ENCODE measurements around the gene PLEKHG4. TPM values are rescaled to one million over a fixed set of nuclear protein-coding genes. Genes with fewer than 3 reads are reported as not detected.

Gene PLEKHG4
- total RNA-seq, 2 experiments from 2014 or later = 7.7 to 12.8 TPM

- CTCF ChIA-PET = interaction anchor here (0.8 to 1.0 kb wide), 2 partner anchors 44 to 122 kb away, joined by 3 to 4 read pairs; partner anchors contain the start of gene ZDHHC1
- peaks cover 3% of the 10 kb centered on the region for H3K27me3 Mint-ChIP-seq
- no peak overlapping the region for H3K4me3 Mint-ChIP-seq
These were observed 14.9 kb downstream of the PLEKHG4 start for GRCh38 chr16:67294171-67294757.

GRCh38 chr16:67294938-67295361, 15.6 kb downstream of the PLEKHG4 start:
- Mint-ChIP-seq H3K4me1 (peaks cover 13% of the 10 kb centered on the region), H3K27ac (no peak overlapping the region), H3K36me3 (no peaks in the 10 kb centered on the region), H3K9me3 (ENCODE audit: low read depth) (no peaks in the 10 kb centered on the region), H3K4me3 (no peak overlapping the region), H3K27me3 (peaks cover 3% of the 10 kb centered on the region)
- DNase-seq (no peak), ATAC-seq (no peak)
- CTCF ChIA-PET = interaction anchor here (0.8 kb wide), 1 partner anchor 44 kb away, joined by 4 read pairs; no protein-coding TSS in a partner anchor

More at GRCh38 chr16:67294171-67294757, 14.9 kb downstream of the PLEKHG4 start:
- H3K27ac Mint-ChIP-seq = peak overlapping the region; percentile 11
- no peak for ATAC-seq
- H3K36me3 Mint-ChIP-seq = no peaks in the 10 kb centered on the region
- DNase-seq = no peak
- peaks cover 19% of the 10 kb centered on the region for H3K4me1 Mint-ChIP-seq
- no peaks in the 10 kb centered on the region for H3K9me3 Mint-ChIP-seq (ENCODE audit: low read depth)

DNA sequence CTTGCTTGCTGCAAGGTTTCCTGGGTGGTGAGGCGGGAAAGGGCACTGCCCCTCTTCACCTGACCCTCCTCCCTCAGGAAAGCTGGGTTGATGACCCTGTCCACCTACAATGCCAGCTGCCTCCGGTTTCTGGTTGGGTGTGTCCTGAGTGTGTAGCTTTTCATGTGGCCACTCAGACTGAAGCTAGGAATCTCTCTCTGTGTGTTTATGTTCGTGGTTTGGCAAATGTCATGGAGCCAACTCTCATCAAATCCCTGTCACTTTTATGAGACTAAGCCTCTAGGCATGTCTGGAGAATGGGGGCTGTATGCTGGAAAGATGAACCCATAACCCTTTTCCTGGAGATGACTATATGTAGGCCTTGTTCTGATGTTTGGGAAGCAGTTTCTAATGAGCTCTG, 17.1 kb downstream of the PLEKHG4 start:
- CTCF ChIA-PET = interaction anchor here (0.9 to 1.5 kb wide), 4 partner anchors 10 to 103 kb away, joined by 3 to 5 read pairs (median 4); partner anchors contain the start of gene PLEKHG4
- Mint-ChIP-seq H3K4me3 (no peak overlapping the region), H3K4me1 (peaks cover 4% of the 10 kb centered on the region), H3K27me3 (peaks cover 3% of the 10 kb centered on the region), H3K27ac (no peak overlapping the region), H3K9me3 (ENCODE audit: low read depth) (no peaks in the 10 kb centered on the region), H3K36me3 (no peaks in the 10 kb centered on the region)
- DNase-seq = no peak
- ATAC-seq = no peak

DNA sequence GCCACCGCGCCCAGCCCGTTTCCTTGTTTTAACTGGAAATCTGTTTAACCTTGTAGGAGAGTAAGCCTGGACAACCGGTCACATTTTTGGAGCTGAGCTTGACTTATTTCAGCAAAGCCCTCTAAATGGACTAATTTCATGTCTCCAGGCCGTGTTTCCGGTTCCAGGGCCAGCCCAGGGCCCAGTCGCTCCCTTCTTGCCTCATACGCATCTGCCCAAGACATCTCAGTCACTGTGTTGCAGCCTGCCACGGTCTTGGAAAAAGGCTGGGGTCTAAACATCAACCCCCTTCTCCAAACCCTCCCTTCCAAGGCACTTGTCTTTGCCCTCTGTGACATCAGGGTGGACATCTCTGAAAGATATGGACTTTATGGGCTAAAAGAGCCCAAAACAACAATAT, 18.9 kb downstream of the PLEKHG4 start:
- Mint-ChIP-seq H3K27me3 (peaks cover 3% of the 10 kb centered on the region), H3K36me3 (no peaks in the 10 kb centered on the region), H3K27ac (no peak overlapping the region), H3K4me1 (peaks cover 4% of the 10 kb centered on the region), H3K9me3 (ENCODE audit: low read depth) (no peaks in the 10 kb centered on the region), H3K4me3 (no peak overlapping the region)
- DNase-seq = no peak
- CTCF ChIA-PET = no interaction called here
- no peak for ATAC-seq

DNA sequence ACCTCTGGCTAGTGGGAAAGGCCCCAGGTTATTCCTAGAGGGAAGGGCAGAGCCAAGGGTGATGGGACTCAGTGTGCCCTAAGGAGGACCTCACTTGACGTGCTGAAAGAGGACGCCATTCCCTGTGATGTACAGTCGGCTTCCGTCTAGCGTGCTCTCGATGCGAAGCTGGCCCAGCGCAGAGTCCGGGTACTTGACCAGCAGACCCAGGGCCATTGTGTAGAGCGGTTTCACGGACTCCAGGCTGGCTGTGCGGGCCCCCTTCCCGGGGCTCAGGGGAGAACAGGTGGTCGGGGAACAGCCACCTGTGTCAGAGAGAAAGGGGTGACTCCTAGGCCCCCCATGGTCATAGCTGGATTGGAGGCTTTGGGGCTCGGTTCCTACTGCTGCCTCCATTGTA, 19.9 kb downstream of the PLEKHG4 start:
- Mint-ChIP-seq H3K27me3 (peaks cover 3% of the 10 kb centered on the region), H3K4me3 (no peak overlapping the region), H3K27ac (no peak overlapping the region), H3K9me3 (ENCODE audit: low read depth) (no peaks in the 10 kb centered on the region), H3K36me3 (no peaks in the 10 kb centered on the region), H3K4me1 (peaks cover 4% of the 10 kb centered on the region)
- no peak for DNase-seq
- no peak for ATAC-seq
- CTCF ChIA-PET = no interaction called here

DNA sequence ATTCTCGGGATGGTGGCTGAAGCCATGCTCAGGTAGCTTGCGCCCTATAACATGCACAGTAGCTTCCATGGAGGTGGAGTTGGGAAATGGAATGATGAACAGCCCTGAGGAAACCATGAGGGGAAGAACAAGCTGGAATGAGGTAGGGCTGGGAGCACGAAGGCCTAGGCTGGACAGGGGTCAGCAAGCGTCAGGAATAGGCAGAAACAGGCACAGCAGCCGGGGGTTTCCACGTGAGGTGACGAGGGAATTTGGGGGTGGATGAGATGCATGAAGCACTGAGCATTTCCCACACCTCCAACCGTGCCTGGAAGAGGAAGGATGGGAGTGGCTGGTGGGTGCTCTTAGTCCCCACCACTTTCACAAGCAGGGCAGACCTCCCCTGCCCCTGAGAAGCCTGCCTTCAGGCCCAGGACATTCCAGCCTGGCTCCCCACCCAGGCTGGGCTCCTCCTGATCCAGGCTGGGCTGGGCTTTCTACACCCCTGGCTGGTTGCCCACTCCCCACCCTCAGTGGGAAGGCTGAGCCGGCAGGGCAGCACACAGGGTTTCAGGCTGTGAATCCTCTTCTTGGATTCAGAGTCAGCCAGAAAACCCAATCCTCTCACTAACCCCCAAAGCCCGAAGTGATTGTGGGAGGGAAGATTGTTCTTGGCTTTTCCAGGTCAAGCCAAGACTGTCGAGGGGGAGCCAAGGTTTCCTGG, 21.9 kb downstream of the PLEKHG4 start:
- ATAC-seq = no peak
- H3K27ac Mint-ChIP-seq = no peak overlapping the region
- H3K9me3 Mint-ChIP-seq (ENCODE audit: low read depth) = no peaks in the 10 kb centered on the region
- H3K27me3 Mint-ChIP-seq = peaks cover 3% of the 10 kb centered on the region
- H3K4me3 Mint-ChIP-seq = no peak overlapping the region
- CTCF ChIA-PET = no interaction called here
- H3K36me3 Mint-ChIP-seq = no peaks in the 10 kb centered on the region
- no peak for DNase-seq
- no peaks in the 10 kb centered on the region for H3K4me1 Mint-ChIP-seq

DNA sequence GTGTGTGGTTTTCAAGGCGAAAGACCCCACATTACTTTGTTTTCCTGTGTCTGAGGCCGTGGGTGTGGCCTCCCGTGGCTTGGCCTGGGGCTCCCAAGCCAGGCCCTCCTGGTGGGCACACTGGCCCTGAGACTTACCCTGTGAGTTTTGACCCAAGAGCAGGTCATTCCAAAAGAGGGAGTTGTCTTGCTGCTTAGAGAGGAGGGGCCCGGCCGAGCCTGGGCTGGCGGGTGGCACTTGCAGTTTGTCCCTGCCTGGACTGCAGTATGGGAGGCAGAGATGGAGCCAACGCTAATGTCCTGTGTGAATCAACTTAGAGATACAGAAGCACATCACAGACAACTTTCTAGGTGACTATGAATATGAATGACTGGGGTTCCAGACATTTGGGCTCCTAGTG, 22.7 kb downstream of the PLEKHG4 start:
- Mint-ChIP-seq H3K36me3 (no peaks in the 10 kb centered on the region), H3K4me1 (no peaks in the 10 kb centered on the region), H3K9me3 (ENCODE audit: low read depth) (no peaks in the 10 kb centered on the region), H3K4me3 (no peak overlapping the region), H3K27ac (no peak overlapping the region), H3K27me3 (peaks cover 3% of the 10 kb centered on the region)
- CTCF ChIA-PET = no interaction called here
- ATAC-seq (no peak), DNase-seq (no peak)

GRCh38 chr16:67302970-67303369, 23.6 kb downstream of the PLEKHG4 start:
- Mint-ChIP-seq H3K27me3 (no peaks in the 10 kb centered on the region), H3K9me3 (ENCODE audit: low read depth) (no peaks in the 10 kb centered on the region), H3K27ac (no peak overlapping the region), H3K4me3 (no peak overlapping the region), H3K4me1 (no peaks in the 10 kb centered on the region), H3K36me3 (no peaks in the 10 kb centered on the region)
- ATAC-seq = no peak
- DNase-seq = no peak
- CTCF ChIA-PET = no interaction called here

DNA sequence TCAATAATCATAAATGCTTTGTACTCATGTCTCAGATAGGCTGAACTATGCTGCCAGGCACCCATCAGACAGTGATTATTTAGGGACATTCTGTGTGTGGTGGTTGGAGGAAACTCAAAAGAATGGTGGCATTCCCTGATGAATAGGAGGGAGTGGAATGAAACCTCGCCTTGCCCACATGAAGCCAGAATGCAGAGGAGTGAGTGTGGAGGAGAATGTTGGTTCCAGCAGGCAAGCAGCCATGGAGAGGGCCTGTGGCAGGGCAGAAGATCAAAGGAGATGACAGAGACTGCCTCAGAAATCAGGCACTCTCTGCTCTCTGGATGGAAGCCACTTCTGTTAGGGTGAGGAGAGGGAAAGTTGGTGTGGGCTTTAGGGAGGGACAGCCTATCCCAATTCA, 24.7 kb downstream of the PLEKHG4 start:
- no peak overlapping the region for H3K27ac Mint-ChIP-seq
- H3K27me3 Mint-ChIP-seq = no peaks in the 10 kb centered on the region
- no peak overlapping the region for H3K4me3 Mint-ChIP-seq
- peaks cover 3% of the 10 kb centered on the region for H3K4me1 Mint-ChIP-seq
- CTCF ChIA-PET = no interaction called here
- H3K36me3 Mint-ChIP-seq = no peaks in the 10 kb centered on the region
- ATAC-seq (no peak), DNase-seq (no peak)
- H3K9me3 Mint-ChIP-seq (ENCODE audit: low read depth) = no peaks in the 10 kb centered on the region

DNA sequence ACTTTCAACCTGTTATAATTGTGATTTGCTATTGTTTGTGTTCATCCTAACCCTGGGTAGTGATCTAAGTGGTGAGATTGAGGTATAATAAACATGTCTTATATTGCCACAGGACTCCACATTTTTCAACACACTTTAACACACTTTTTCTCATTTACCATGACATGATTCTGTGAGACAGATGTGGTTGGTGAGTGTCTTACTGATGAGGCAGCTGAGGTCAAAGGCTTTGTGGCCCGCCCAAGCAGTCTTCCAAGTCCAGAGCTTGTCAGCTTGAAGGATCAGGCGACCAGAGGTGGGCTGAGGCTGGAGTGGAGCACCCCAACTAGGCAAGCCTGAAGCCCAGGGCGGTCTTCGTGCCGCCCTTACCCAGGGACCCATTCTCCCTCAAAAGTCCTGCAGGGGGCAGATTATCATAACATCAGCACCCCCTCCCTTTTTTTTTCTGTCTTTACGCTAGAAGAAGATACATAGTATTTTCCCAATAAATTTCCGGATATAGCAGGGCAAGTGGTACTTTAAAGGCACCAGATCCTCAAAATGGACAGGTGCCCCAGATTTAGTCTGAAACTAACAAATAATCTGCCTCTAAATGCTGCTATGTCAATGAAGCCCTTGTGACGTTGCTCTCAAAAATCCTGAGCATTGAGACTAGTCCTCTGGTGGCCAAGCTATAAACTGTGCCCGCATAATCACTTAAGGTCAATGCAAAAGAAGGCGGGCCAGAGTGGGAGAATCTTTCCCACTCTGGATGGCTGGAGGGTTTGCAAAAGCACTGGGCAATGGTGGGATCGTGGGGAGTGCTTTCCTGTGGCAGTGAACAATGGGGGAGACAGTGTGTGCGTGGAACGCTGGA, 26.1 kb downstream of the PLEKHG4 start:
- CTCF ChIA-PET = no interaction called here
- Mint-ChIP-seq H3K36me3 (no peaks in the 10 kb centered on the region), H3K9me3 (ENCODE audit: low read depth) (no peaks in the 10 kb centered on the region), H3K4me3 (no peak overlapping the region), H3K27ac (no peak overlapping the region), H3K4me1 (peaks cover 5% of the 10 kb centered on the region), H3K27me3 (no peaks in the 10 kb centered on the region)
- no peak for ATAC-seq
- DNase-seq = no peak

DNA sequence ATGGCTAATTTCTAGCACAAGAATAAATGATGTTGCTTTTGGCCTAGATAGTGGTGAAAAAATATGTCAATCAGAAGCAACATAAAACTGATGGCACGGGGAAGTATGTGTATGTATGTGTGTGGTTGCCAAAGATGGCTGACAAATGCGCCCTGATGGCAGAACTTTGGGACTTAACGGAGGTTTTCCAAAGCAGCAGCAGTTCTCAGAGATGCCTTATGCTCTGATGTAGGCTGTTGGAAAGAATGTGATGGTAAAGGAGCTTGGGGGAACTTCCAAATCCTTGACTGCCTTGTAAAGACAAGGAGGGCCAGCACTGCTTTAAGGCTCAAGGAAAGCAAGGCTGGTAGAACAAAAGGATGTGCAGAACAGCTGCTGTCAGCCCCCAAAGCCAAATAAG, 31.2 kb downstream of the PLEKHG4 start:
- CTCF ChIA-PET = no interaction called here
- H3K27me3 Mint-ChIP-seq = no peaks in the 10 kb centered on the region
- H3K27ac Mint-ChIP-seq = no peak overlapping the region
- no peaks in the 10 kb centered on the region for H3K9me3 Mint-ChIP-seq (ENCODE audit: low read depth)
- ATAC-seq (no peak), DNase-seq (no peak)
- H3K4me3 Mint-ChIP-seq = no peak overlapping the region
- peaks cover 1% of the 10 kb centered on the region for H3K36me3 Mint-ChIP-seq
- peaks cover 28% of the 10 kb centered on the region for H3K4me1 Mint-ChIP-seq

GRCh38 chr16:67311607-67312488, 32.5 kb downstream of the PLEKHG4 start:
- Mint-ChIP-seq H3K27me3 (no peaks in the 10 kb centered on the region), H3K4me3 (no peak overlapping the region), H3K27ac (peak overlapping the region; percentile 78), H3K9me3 (ENCODE audit: low read depth) (no peaks in the 10 kb centered on the region), H3K36me3 (peaks cover 1% of the 10 kb centered on the region), H3K4me1 (peaks cover 28% of the 10 kb centered on the region)
- peak; percentile 97 for ATAC-seq
- CTCF ChIA-PET = interaction anchor here (1.3 kb wide), 1 partner anchor 14 kb away, joined by 5 read pairs; the partner anchor contains the start of genes KCTD19 and LRRC36
- DNase-seq = peak; percentile 94

DNA sequence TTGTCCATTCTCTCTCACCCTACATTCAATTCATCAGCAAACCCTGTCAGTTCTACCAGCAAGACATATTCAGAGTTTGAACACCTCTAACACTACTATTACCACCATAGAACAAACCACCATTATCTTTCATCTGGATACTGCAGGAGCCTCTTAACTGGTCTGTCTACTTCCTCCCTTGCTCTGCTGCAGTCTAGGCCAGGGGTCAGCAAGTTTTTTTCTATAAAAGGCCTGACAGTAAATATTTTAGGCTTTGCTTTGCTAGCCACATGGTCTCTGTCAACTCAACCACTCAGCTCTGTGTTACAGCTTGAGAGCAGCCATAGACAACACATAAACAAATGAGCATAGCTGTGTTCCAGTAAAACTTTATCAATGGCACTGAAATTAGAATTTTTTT, 33.4 kb downstream of the PLEKHG4 start:
- CTCF ChIA-PET = no interaction called here
- ATAC-seq (no peak), DNase-seq (no peak)
- no peaks in the 10 kb centered on the region for H3K27me3 Mint-ChIP-seq
- H3K4me1 Mint-ChIP-seq = peaks cover 28% of the 10 kb centered on the region
- no peaks in the 10 kb centered on the region for H3K9me3 Mint-ChIP-seq (ENCODE audit: low read depth)
- no peak overlapping the region for H3K4me3 Mint-ChIP-seq
- H3K27ac Mint-ChIP-seq = peak overlapping the region; percentile 78
- H3K36me3 Mint-ChIP-seq = peaks cover 1% of the 10 kb centered on the region

Measured in activated CD8-positive, alpha-beta memory T cell treated with anti-CD3 and anti-CD28 coated beads, Interleukin-2, amount 10 ng/mL, durations not matched to agents 7 days and 5 days (primary cell).